Measurements from ENCODE around the gene BFSP1.

Gene BFSP1

GRCh38 chr20:17558154-17558940 lies 27.2 kb upstream of the BFSP1 start:
- no peak for FAIRE-seq
- DNase-seq (ENCODE audit: low spot score): peak; percentile 82

- FAIRE-seq (no peak), DNase-seq (ENCODE audit: low spot score) (peak; percentile 42)
Measured at GRCh38 chr20:17557675-17558006, 26.5 kb upstream of the BFSP1 start.

DNA sequence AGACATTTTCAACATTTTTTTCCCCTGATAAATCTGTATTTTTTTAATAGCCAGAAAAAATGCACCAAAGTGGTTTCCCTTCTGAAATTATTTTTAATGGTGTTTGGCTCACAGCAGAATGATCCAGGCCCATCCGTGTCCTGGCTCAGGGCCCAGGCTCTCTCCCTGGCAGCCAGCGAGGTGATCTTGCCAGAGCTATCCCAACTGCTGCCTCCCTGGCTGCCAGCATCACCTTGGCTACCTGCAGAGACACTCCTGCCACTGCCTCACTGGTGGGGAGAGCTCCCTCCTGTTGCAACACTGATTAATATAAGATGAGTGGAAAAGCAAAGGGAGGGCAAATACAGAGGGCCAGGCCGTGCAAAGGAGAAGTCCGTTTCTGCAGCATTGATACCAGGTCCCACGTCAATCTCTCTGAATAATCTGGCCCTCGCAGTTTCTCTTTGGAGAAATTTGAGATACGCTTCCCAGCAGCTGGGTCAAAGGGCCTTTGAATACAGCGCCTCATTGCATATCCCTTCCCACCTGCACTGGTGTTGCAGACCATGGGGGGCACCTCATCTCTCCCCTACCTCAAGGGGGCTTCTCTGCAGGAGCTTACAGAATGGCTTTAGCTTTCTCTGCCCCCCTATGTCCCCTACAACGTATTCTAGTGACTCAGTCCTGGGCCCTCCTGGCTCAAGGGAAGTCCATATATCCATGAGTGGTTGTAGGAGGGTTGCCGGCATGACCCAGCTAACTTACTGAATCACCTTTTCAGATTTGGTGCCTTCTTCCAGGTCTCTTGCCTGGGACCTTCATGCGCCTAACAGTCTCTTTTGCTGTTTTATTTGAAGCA lies 25.9 kb upstream of the BFSP1 start:
- peak; percentile 40 for DNase-seq (ENCODE audit: low spot score)
- no peak for FAIRE-seq

GRCh38 chr20:17555106-17555505 lies 23.9 kb upstream of the BFSP1 start:
- FAIRE-seq (no peak), DNase-seq (ENCODE audit: low spot score) (no peak)

GRCh38 chr20:17549131-17549530 lies 18.0 kb upstream of the BFSP1 start:
- FAIRE-seq (no peak), DNase-seq (ENCODE audit: low spot score) (no peak)

- DNase-seq (ENCODE audit: low spot score) (no peak), FAIRE-seq (no peak)
Measured at GRCh38 chr20:17545127-17545526, 13.9 kb upstream of the BFSP1 start.

- DNase-seq (ENCODE audit: low spot score): no peak
Measured at GRCh38 chr20:17543531-17544131, 12.5 kb upstream of the BFSP1 start.

DNA sequence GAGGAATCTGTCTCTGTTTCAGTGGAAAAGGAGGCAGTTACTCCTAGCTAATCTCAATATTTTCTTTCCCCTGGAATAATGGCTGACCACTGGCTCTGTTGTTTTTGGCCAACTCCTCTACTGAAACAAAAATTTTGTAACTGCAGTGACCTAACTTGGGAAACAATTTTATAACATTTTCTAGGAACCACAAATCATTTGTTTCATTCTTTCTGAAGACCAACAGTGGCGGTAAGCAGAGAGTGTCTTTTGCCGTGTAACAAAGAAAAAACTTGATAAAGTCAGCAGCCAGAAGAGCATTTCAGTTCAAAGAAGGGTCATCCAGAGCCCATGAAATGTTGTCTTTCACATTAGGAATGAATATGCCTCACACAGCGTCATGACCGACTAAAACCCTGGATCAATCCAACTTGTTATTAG lies 11.8 kb upstream of the BFSP1 start:
- DNase-seq (ENCODE audit: low spot score) (no peak), FAIRE-seq (no peak)

More at GRCh38 chr20:17543531-17544131, 12.5 kb upstream of the BFSP1 start:
- FAIRE-seq: no peak

GRCh38 chr20:17542481-17542880 lies 11.3 kb upstream of the BFSP1 start:
- FAIRE-seq (no peak), DNase-seq (ENCODE audit: low spot score) (no peak)

DNA sequence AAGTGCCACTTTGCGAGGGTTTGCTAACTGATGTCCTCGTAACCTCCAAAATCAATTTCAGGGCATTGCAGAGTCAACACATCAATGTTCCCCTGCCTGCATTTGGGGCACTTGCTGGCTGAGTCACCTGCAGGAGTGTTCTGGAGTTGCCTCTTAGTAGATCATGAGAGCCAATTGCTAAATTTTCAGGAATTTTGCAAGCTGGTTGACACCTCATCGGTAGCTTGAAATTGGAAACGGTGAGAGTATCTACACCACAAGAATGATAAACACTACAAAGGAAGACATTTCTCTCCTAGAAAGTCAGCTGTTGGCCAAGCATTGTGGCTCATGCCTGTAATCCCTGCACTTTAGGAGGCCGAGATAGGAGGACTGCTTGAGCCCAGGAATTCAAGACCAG lies 10.8 kb upstream of the BFSP1 start:
- FAIRE-seq: no peak

DNA sequence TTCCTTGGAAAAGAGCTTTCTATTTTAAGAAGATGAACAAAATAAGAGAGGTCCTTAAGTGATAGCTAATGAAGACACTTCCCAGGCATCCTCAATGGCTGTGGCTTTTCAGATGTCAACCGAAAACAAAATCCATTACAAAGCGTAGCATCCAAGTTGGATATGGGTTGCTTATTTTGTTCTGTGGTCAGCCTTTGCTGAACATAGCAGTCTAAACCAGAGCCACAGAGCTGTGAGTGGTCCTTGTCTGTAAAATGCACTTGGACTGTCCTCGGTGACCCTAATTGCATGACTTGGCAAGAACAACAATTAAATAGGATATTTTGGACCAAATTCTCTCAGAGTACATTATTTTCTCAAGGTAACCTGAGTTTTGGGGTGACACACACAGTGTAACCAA lies 10.4 kb upstream of the BFSP1 start:
- DNase-seq (ENCODE audit: low spot score): no peak
- FAIRE-seq: no peak

More for the DNA sequence above, 10.8 kb upstream of the BFSP1 start:
- DNase-seq (ENCODE audit: low spot score): no peak

GRCh38 chr20:17538517-17539170 lies 7.5 kb upstream of the BFSP1 start:
- FAIRE-seq (no peak), DNase-seq (ENCODE audit: low spot score) (peak; percentile 29)

GRCh38 chr20:17537959-17538358 lies 6.8 kb upstream of the BFSP1 start:
- DNase-seq (ENCODE audit: low spot score) (no peak), FAIRE-seq (no peak)

DNA sequence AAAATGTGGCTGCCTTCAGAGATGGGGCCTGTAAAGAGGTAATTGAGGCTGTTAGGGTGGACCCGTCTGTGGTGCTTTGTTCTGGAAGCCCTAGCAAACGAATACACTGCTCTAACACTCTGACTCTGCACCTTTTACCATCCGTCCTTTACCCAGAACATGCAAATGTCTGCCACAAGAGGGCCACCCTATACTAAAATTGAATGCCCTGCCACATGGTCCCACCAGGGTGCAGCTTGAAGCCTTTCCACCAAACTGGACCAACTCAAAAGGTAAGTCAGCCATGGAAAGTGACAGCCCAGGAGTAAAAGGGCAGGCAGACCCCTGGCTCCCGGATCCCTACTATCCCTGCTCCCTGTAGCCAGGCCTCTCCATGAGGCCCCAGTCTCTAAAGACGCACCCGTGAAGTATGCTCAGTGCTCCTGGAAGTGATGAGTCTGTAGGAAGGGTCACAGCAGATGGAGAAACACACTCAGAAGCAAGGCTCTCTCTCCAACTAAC lies 5.8 kb upstream of the BFSP1 start:
- FAIRE-seq (no peak), DNase-seq (ENCODE audit: low spot score) (peak; percentile 82)

GRCh38 chr20:17534077-17534476 lies 2.9 kb upstream of the BFSP1 start:
- FAIRE-seq: no peak

GRCh38 chr20:17533396-17533795 lies 2.2 kb upstream of the BFSP1 start:
- DNase-seq (ENCODE audit: low spot score): peak; percentile 39
- FAIRE-seq: no peak

More at GRCh38 chr20:17534077-17534476, 2.9 kb upstream of the BFSP1 start:
- DNase-seq (ENCODE audit: low spot score): no peak

DNA sequence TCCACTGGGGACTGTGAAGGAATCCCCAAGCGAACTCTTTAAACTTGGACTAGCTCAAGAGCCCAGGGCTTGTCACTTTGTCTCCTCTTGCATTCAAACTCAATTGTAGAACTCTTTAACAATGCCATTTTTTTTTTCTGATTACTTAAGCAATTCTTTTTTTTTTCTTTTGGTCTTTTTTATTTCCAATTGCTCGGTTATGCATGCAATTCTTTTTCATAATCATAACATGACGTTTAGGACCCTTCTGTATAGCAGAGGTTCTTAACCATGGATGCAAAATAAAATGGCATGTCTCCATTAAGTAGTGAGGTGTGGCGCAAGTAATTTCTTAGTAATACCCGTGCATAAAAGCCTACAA lies 466 bp upstream of the BFSP1 start:
- no peak for DNase-seq (ENCODE audit: low spot score)
- FAIRE-seq: no peak

GRCh38 chr20:17530153-17530552 lies 1.0 kb downstream of the BFSP1 start:
- FAIRE-seq (no peak), DNase-seq (ENCODE audit: low spot score) (no peak)

DNA sequence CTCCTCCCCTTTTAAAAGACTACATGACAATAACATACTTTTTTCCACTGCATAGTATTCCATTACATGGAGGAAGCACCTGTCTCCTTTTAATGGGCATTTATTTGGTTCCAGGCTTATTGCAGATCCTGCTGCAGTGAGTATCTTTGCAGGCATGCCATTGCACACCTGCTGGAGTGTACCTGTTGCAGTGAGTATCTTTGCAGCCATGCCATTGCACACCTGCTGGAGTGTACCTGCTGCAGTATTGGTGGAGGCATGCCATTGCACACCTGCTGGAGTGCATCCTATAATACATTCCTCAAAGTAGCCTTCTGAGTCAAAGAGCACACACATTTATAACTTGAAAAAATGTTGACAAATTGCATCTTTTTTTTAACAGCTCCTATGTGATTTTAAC lies 1.6 kb downstream of the BFSP1 start:
- FAIRE-seq (no peak), DNase-seq (ENCODE audit: low spot score) (no peak)

DNA sequence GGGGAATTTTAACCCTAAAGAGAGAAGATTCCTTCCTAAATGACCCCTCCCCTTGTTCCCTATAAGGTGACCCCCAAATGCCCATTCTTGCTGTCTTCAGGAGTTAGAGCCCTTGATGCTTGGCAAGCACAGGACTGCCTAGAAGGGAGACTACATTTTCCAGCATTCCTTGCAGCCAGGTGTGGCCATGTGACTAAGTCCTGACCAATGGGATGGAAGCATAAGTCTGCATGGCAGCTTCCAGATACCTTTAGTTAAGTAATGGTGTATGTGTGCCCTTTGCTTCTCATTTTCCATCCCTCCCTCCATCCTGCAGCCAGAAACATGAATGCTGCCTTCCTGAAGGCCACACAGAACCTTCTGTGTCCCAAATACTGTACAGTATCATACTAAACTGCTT lies 5.5 kb downstream of the BFSP1 start:
- peak; percentile 41 for DNase-seq (ENCODE audit: low spot score)
- FAIRE-seq: no peak

GRCh38 chr20:17525132-17525531 lies 6.0 kb downstream of the BFSP1 start:
- DNase-seq (ENCODE audit: low spot score): no peak
- no peak for FAIRE-seq

DNA sequence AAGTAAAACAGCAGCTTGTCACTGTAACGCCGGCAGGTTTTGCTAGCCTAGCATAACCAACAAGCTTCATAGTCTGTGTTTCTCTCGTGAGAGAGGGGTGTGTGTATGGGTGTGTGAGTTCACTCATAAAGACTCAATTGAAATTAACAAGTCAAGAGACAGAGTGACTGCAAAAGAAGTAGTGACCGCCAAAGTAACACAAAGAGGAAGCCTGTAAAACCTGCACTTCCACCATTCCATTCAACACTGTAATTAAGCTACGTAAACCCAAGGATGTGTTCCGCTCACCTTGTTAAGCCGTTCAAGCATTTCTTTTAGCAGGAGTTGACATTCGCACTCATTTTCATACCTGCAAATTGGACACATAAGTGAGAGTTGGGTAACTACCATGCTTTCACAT lies 6.6 kb downstream of the BFSP1 start:
- no peak for DNase-seq (ENCODE audit: low spot score)

More for the DNA sequence above, 6.6 kb downstream of the BFSP1 start:
- no peak for FAIRE-seq
